ENCODE data around the gene NFATC3.

Gene NFATC3

GRCh38 chr16:68246121-68246520 lies 161.0 kb downstream of the NFATC3 start:
- H3K36me3 Mint-ChIP-seq (ENCODE audit: low read depth), result peaks cover 5% of the 10 kb centered on the region
- H3K27ac Mint-ChIP-seq, result no peak overlapping the region
- H3K9me3 Mint-ChIP-seq, result no peaks in the 10 kb centered on the region
- peak overlapping the region; percentile 95 to 98 (median 98) for H3K4me3 Mint-ChIP-seq
- TF ChIP-seq, protein P1, sequence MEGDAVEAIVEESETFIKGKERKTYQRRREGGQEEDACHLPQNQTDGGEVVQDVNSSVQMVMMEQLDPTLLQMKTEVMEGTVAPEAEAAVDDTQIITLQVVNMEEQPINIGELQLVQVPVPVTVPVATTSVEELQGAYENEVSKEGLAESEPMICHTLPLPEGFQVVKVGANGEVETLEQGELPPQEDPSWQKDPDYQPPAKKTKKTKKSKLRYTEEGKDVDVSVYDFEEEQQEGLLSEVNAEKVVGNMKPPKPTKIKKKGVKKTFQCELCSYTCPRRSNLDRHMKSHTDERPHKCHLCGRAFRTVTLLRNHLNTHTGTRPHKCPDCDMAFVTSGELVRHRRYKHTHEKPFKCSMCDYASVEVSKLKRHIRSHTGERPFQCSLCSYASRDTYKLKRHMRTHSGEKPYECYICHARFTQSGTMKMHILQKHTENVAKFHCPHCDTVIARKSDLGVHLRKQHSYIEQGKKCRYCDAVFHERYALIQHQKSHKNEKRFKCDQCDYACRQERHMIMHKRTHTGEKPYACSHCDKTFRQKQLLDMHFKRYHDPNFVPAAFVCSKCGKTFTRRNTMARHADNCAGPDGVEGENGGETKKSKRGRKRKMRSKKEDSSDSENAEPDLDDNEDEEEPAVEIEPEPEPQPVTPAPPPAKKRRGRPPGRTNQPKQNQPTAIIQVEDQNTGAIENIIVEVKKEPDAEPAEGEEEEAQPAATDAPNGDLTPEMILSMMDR (IDR thresholded peaks at IDR 0.05; ENCODE audit: unreplicated experiment in 3 of 3), result no peak
- H3K4me1 Mint-ChIP-seq, result peaks cover 16% of the 10 kb centered on the region
- no peaks in the 10 kb centered on the region for H3K27me3 Mint-ChIP-seq (ENCODE audit: low read depth)

DNA sequence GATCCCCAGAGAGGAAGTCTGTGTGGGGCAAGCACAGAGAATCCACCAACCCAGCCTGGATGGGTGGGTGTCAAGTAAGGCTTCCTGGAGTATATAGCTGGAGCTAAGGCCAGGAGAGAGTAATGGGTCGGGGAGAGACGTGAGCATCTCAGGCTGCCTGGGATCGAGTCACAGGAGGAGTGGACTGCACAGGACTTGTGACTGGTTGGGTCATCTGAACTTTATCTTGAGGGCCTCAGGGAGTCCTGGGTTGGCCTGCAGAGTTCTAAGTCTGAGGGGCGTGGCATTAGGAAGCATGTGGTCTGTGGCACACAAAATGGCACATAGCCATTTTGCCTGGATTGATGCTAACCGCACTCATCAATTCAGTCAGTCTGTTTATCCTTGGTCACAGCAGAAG lies 161.5 kb downstream of the NFATC3 start:
- H3K4me3 Mint-ChIP-seq, result peak overlapping the region; percentile 95 to 98 (median 98)
- no peak overlapping the region for H3K27ac Mint-ChIP-seq
- H3K36me3 Mint-ChIP-seq (ENCODE audit: low read depth), result peaks cover 6% of the 10 kb centered on the region
- TF ChIP-seq, protein P1 (IDR thresholded peaks at IDR 0.05; ENCODE audit: unreplicated experiment in 3 of 3), result no peak
- peaks cover 18% of the 10 kb centered on the region for H3K4me1 Mint-ChIP-seq
- no peaks in the 10 kb centered on the region for H3K9me3 Mint-ChIP-seq
- no peaks in the 10 kb centered on the region for H3K27me3 Mint-ChIP-seq (ENCODE audit: low read depth)

DNA sequence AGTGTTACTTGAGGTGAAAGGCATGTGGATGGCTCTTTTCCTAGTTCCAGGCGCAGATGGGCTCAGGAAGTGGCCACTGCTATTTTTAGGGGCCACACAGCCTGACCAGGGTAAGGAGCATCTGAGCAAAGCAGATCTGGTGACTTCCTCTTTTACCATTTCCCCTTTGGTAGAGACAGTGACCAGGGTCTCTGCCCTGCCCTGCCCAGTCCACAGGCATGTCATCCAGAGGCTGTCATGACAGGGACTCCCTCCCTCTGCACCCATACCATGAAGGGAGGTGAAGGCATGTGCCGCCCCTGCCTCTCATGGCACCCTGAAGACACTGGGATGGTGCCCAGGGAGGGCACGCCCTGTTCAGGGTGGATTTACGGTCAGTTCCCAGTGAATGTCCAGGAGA lies 162.2 kb downstream of the NFATC3 start:
- Mint-ChIP-seq H3K36me3 (ENCODE audit: low read depth) (peaks cover 11% of the 10 kb centered on the region), H3K27me3 (ENCODE audit: low read depth) (no peaks in the 10 kb centered on the region), H3K9me3 (no peaks in the 10 kb centered on the region), H3K4me3 (peak overlapping the region; percentile 23 to 98 (median 48)), H3K4me1 (peaks cover 22% of the 10 kb centered on the region), H3K27ac (no peak overlapping the region)
- TF ChIP-seq, protein P1 (IDR thresholded peaks at IDR 0.05; ENCODE audit: unreplicated experiment in 3 of 3), result no peak

DNA sequence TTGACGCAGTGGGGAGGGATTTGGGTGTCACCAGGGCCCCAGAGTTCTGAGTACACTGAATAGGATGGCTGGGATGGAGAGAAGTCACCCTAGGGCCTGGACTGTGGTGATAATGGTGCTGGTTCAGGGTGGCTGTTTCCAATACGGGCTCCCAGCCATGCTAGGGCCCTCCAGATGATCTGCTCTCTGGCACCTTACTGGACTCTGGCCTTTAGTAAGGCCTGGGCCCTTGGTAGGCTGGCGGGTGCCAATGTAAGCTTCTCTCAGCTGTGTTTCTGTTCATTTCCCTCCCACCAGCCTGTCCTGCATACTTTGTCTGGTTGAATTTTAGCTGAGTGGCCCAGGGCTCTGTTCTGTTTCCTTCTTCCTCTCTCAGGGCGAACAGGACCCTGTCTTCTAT lies 162.8 kb downstream of the NFATC3 start:
- TF ChIP-seq, protein P1 (IDR thresholded peaks at IDR 0.05; ENCODE audit: unreplicated experiment in 3 of 3), result no peak
- peaks cover 22% of the 10 kb centered on the region for H3K4me1 Mint-ChIP-seq
- H3K27me3 Mint-ChIP-seq (ENCODE audit: low read depth), result no peaks in the 10 kb centered on the region
- peaks cover 12% of the 10 kb centered on the region for H3K36me3 Mint-ChIP-seq (ENCODE audit: low read depth)
- no peaks in the 10 kb centered on the region for H3K9me3 Mint-ChIP-seq
- H3K27ac Mint-ChIP-seq, result no peak overlapping the region
- peak overlapping the region in 2 of 3 experiments; percentile 48 to 98 for H3K4me3 Mint-ChIP-seq

DNA sequence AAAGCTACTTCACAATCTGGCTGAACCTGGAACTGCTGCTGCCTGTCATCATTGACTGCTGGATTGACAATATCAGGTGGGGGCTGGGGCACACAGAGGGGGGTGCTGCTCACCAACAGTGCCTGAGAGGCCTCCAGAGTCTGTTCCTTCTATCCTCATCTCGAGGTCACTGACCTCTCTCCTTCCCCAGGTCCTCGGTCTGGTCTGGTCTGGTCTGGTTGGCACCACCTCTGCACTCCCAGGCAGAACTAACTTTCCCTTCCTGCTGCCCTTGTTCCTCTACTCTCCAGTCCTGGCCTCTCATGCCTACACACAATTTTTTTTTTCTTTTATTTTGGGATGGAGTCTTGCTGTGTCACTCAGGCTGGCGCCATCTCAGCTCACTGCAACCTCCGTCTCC lies 164.2 kb downstream of the NFATC3 start:
- Mint-ChIP-seq H3K4me1 (peaks cover 22% of the 10 kb centered on the region), H3K27ac (no peak overlapping the region), H3K4me3 (peak overlapping the region in 1 of 3 experiments; percentile 56), H3K9me3 (no peaks in the 10 kb centered on the region), H3K36me3 (ENCODE audit: low read depth) (peaks cover 12% of the 10 kb centered on the region), H3K27me3 (ENCODE audit: low read depth) (no peaks in the 10 kb centered on the region)
- TF ChIP-seq, protein P1 (IDR thresholded peaks at IDR 0.05; ENCODE audit: unreplicated experiment in 3 of 3), result no peak

DNA sequence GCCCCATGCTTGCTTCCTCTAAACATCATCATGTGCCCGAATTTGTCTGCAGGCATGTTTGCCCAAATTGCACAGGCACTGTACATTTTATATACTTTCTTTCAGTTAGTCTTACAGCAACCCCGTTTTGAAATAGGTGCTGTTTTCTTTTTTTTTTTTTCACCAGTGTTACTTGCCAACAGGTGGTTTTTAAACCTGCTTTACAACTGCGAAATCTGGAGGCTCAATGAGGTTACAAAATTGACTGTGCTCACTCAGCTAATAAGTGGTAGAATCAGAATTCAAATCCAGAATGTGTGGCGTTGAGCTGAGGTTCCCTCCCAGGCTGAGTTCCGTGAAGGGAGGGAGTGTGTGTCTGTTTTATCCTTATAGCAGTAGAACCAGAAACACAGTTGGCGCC lies 165.8 kb downstream of the NFATC3 start:
- Mint-ChIP-seq H3K36me3 (ENCODE audit: low read depth) (peaks cover 12% of the 10 kb centered on the region), H3K4me3 (no peak overlapping the region), H3K4me1 (peaks cover 12% of the 10 kb centered on the region), H3K27me3 (ENCODE audit: low read depth) (no peaks in the 10 kb centered on the region), H3K27ac (no peak overlapping the region), H3K9me3 (no peaks in the 10 kb centered on the region)
- TF ChIP-seq, protein P1 (IDR thresholded peaks at IDR 0.05; ENCODE audit: unreplicated experiment in 3 of 3), result no peak
